ENCODE results near the gene TEX54.
"Not testable (repeated sequence)": the region's sequence is repeated elsewhere in the genome, so short reads cannot be mapped to it uniquely, and the experiment has no call there.

TEX54 gene

GRCh38 chr11:62830904-62831519 lies 1.6 kb downstream of the TEX54 start:
- FAIRE-seq: no peak

GRCh38 chr11:62828130-62828529 lies 4.5 kb downstream of the TEX54 start:
- FAIRE-seq: not testable (repeated sequence)

- FAIRE-seq: no peak
These were observed 9.0 kb downstream of the TEX54 start for GRCh38 chr11:62823677-62824076.

- FAIRE-seq: no peak
These were observed 15.5 kb downstream of the TEX54 start for GRCh38 chr11:62817129-62817528.

GRCh38 chr11:62816557-62816956 lies 16.1 kb downstream of the TEX54 start:
- no peak for FAIRE-seq

GRCh38 chr11:62811659-62812058 lies 21.0 kb downstream of the TEX54 start:
- FAIRE-seq: no peak

- no peak for FAIRE-seq
These were observed 21.9 kb downstream of the TEX54 start for GRCh38 chr11:62810748-62811147.

- FAIRE-seq: no peak
These were observed 26.0 kb downstream of the TEX54 start for GRCh38 chr11:62806611-62807121.

- no peak for FAIRE-seq
These were observed 26.6 kb downstream of the TEX54 start for GRCh38 chr11:62805961-62806441.

- FAIRE-seq: no peak
These were observed 27.4 kb downstream of the TEX54 start, which contains the start of gene NXF1 for GRCh38 chr11:62805076-62805892. TSS of gene NXF1 (minus strand) at chr11:62805440. CDS start at chr11:62805356, 84 bp downstream.

- no peak for FAIRE-seq
These were observed 28.1 kb downstream of the TEX54 start for GRCh38 chr11:62804310-62805075.

GRCh38 chr11:62801071-62801470 lies 31.6 kb downstream of the TEX54 start:
- FAIRE-seq: no peak

- FAIRE-seq: no peak
These were observed 33.2 kb downstream of the TEX54 start for GRCh38 chr11:62799486-62799885.

- no peak for FAIRE-seq
These were observed 36.4 kb downstream of the TEX54 start for GRCh38 chr11:62796281-62796680.

- no peak for FAIRE-seq
These were observed 38.4 kb downstream of the TEX54 start for GRCh38 chr11:62794201-62794775.

- FAIRE-seq: no peak
These were observed 40.5 kb downstream of the TEX54 start for GRCh38 chr11:62792202-62792575.

GRCh38 chr11:62791501-62792201 lies 41.0 kb downstream of the TEX54 start, which contains the start of gene TMEM223:
TSS of gene TMEM223 (minus strand) at chr11:62792006. CDS start at chr11:62791994, 12 bp downstream.
- FAIRE-seq: no peak

- no peak for FAIRE-seq
These were observed 43.1 kb downstream of the TEX54 start for GRCh38 chr11:62789576-62789975.

GRCh38 chr11:62788991-62789390 lies 43.6 kb downstream of the TEX54 start:
- no peak for FAIRE-seq

GRCh38 chr11:62787005-62787759 lies 45.5 kb downstream of the TEX54 start, which contains the start of gene TMEM179B:
TSS of gene TMEM179B (plus strand) at chr11:62787402. CDS start at chr11:62787432, 30 bp downstream.
- no peak for FAIRE-seq
